GM12878 (cell line): ENCODE measurements around the gene KRTAP5-11. TPM values are rescaled to one million over a fixed set of nuclear protein-coding genes. Genes with fewer than 3 reads are reported as not detected.

Experiments used
- ATAC-seq: fragments of 200-7000 bp; cut with Tn5 transposase; 3 replicates; pipeline ENCODE4 v1.9.1; 2020; ENCODE audit warnings: mild to moderate bottlenecking, moderate library complexity
- Bru-seq: library from RNA; stranded (reverse); fragments of 400-500 nt; gene quantifications from one replicate; lab custom pipeline; 2021; lab: Mats Ljungman, UMichigan
- BruChase-seq, 2 experiments: library from RNA; stranded (reverse); fragments of 400-500 nt; gene quantifications; one replicate each; lab custom pipeline; 2021; lab: Mats Ljungman, UMichigan
- BruUV-seq: library from RNA; stranded (reverse); fragments of 400-500 nt; replicated peaks from 2 replicates; lab custom pipeline; 2021; lab: Mats Ljungman, UMichigan
- CTCF ChIA-PET: fragments of 300-600 bp; sonication (Branson Sonifier 250); formaldehyde crosslinking; extraction: SDS; loops from one replicate; lab custom pipeline; 2021; ENCODE audit warnings: inconsistent platforms; lab: Yijun Ruan, JAX
- POLR2A ChIA-PET: fragments of 350-600 bp; formaldehyde crosslinking; extraction: SDS; loops from one replicate; lab custom pipeline; 2021; ENCODE audit warnings: inconsistent platforms; lab: Charles Lee
- RAD21 ChIA-PET: fragments of 300-600 bp; sonication (Branson Sonifier 250); formaldehyde crosslinking; loops from one replicate; lab custom pipeline; 2023; ENCODE audit warnings: antibody characterized with exemption; ENCODE audit not compliant: unreplicated experiment; lab: Charles Lee
- SMC1A ChIA-PET: fragments of 300-600 bp; sonication (Branson Sonifier 250); formaldehyde crosslinking; loops from one replicate; lab custom pipeline; 2023; ENCODE audit not compliant: unreplicated experiment, uncharacterized antibody; lab: Charles Lee
- DNase-seq: peaks from one replicate; pipeline ENCODE4 v3.0.0-alpha.2; 2011; ENCODE audit warnings: low read depth, low spot score
- FAIRE-seq: peaks from 3 replicates; lab custom pipeline; 2011; peaks lifted over from hg19 to GRCh38; lab: Jason Lieb, UNC
- H2AFZ ChIP-seq: 2 replicates; pipeline ENCODE4 v1.6.0; 2011; ENCODE audit warnings: low read depth, low read length, control low read depth; ENCODE audit not compliant: control insufficient read depth
- H3K27ac ChIP-seq: 2 replicates; pipeline ENCODE4 v1.5.1; 2011; ENCODE audit warnings: control low read depth; ENCODE audit not compliant: control insufficient read depth, insufficient read depth
- H3K27me3 ChIP-seq, 2 experiments: replicated peaks in 1 of 2; 2 replicates each; pipeline versions ENCODE4 v1.6.0 to v1.6.1; 2011; ENCODE audit warnings: low read length in 1 of 2; ENCODE audit not compliant: control insufficient read depth in 2 of 2, insufficient read depth in 2 of 2
- H3K36me3 ChIP-seq, 2 experiments: 2 replicates each; pipeline ENCODE4 v1.5.1; 2011; ENCODE audit warnings: low read length in 1 of 2; ENCODE audit not compliant: control insufficient read depth in 2 of 2, insufficient read depth in 2 of 2
- H3K4me1 ChIP-seq: 2 replicates; pipeline ENCODE4 v1.6.1; 2011; ENCODE audit warnings: mild to moderate bottlenecking, low read length, moderate library complexity, mixed read lengths; ENCODE audit not compliant: control insufficient read depth, insufficient read depth
- H3K4me2 ChIP-seq: 2 replicates; pipeline ENCODE4 v1.6.0; 2011; ENCODE audit warnings: control low read depth; ENCODE audit not compliant: control insufficient read depth, insufficient read depth
- H3K4me3 ChIP-seq: fragments of 200-600 bp; sonication (generic); 2 replicates; pipeline ENCODE4 v1.5.1; 2016
- H3K79me2 ChIP-seq: 2 replicates; pipeline ENCODE4 v1.6.0; 2011; ENCODE audit warnings: low read length; ENCODE audit not compliant: control insufficient read depth, insufficient read depth
- H3K9ac ChIP-seq: 2 replicates; pipeline ENCODE4 v1.8.0; 2011; ENCODE audit warnings: low read length, control low read depth, mixed read lengths; ENCODE audit not compliant: control insufficient read depth, insufficient read depth
- H3K9me3 ChIP-seq: replicated peaks from 3 replicates; pipeline ENCODE4 v1.5.1; 2011; ENCODE audit warnings: mild to moderate bottlenecking, low read length; ENCODE audit not compliant: control insufficient read depth, insufficient read depth
- H4K20me1 ChIP-seq: 2 replicates; pipeline ENCODE4 v1.6.0; 2011; ENCODE audit not compliant: control insufficient read depth, insufficient read depth
- ATF7 ChIP-seq: fragments of 450-650 bp; IDR thresholded peaks from 2 replicates; pipeline ENCODE4 v1.6.1; 2016; ENCODE audit warnings: low read depth, mild to moderate bottlenecking
- CREB1 ChIP-seq: IDR thresholded peaks from 2 replicates; pipeline ENCODE4 v1.6.1; 2012; ENCODE audit warnings: low read depth, mild to moderate bottlenecking, inconsistent platforms
- EGR1 ChIP-seq, 2 experiments: IDR thresholded peaks; 1 replicate in 1 of 2; 2 replicates in 1 of 2; pipeline ENCODE4 v1.6.1; 2011 to 2012; ENCODE audit warnings: low read depth in 2 of 2, low read length in 2 of 2, borderline replicate concordance in 1 of 2, mild to moderate bottlenecking in 1 of 2, moderate library complexity in 1 of 2
- FOXM1 ChIP-seq: IDR thresholded peaks from 2 replicates; pipeline ENCODE4 v1.6.1; 2012; ENCODE audit warnings: low read depth, mild to moderate bottlenecking, inconsistent platforms, low read length, moderate library complexity
- NFXL1 ChIP-seq: fragments of 450-650 bp; IDR thresholded peaks from 2 replicates; pipeline ENCODE4 v1.6.1; 2017; ENCODE audit warnings: antibody characterized with exemption, mild to moderate bottlenecking, borderline replicate concordance
- NR2C2 ChIP-seq: IDR thresholded peaks from 2 replicates; pipeline ENCODE4 v1.6.1; 2011; ENCODE audit warnings: borderline replicate concordance, low read depth; ENCODE audit not compliant: control insufficient read depth, insufficient read length
- POLR2A ChIP-seq: IDR thresholded peaks from 2 replicates; pipeline ENCODE4 v1.6.1; 2011; ENCODE audit warnings: low read depth, mild to moderate bottlenecking, low read length
- POLR2AphosphoS5 ChIP-seq: IDR thresholded peaks from 2 replicates; pipeline ENCODE4 v1.6.1; 2011; ENCODE audit warnings: mild to moderate bottlenecking, low read length, inconsistent platforms
- ZNF207 ChIP-seq: fragments of 450-650 bp; IDR thresholded peaks from 2 replicates; pipeline ENCODE4 v1.6.1; 2014; ENCODE audit warnings: antibody characterized with exemption, mild to moderate bottlenecking, borderline replicate concordance
- ZNF217 ChIP-seq: fragments of 450-650 bp; IDR thresholded peaks from 2 replicates; pipeline ENCODE4 v1.6.1; 2017; ENCODE audit warnings: antibody characterized with exemption, mild to moderate bottlenecking
- WGBS: methylation state at CpG from one replicate; pipeline ENCODE4 v1.1.6; 2016; ENCODE audit warnings: low lambda C conversion rate; ENCODE audit not compliant: insufficient replicate concordance, insufficient coverage; ENCODE audit errors: missing lambda C conversion rate; 5-methylcytosine and 5-hydroxymethylcytosine counted together
- in situ Hi-C: fragments of 300-500 bp; cut with MboI; formaldehyde crosslinking; loops from 9 replicates; pipeline ENCODE4 v1.14.3; 2018; ENCODE audit warnings: mixed read lengths
- intact Hi-C: fragments of 100-400 bp; cut with micrococcal nuclease; formaldehyde crosslinking; loops from one replicate; pipeline ENCODE4 v1.14.2; 2022; ENCODE audit not compliant: unreplicated experiment
- long read RNA-seq, 2 experiments: library from polyadenylated mRNA; unstranded; transcript quantifications; one replicate each; pipeline ENCODE4 v2.0.0, GENCODE V29; 2019 to 2020
- polyA minus RNA-seq, 3 experiments: library from RNA; depleted of rRNA, polyadenylated mRNA; stranded (reverse); fragments of >200 nt; gene quantifications; 2 replicates each; pipeline ENCODE4 v1.2.3, GENCODE V29; 2011
- polyA plus RNA-seq, 11 experiments: library from polyadenylated mRNA; depleted of rRNA in 4 of 11; unstranded in 6 of 11; stranded (reverse) in 5 of 11; fragments of >200 nt; fragmentation: Nextera tagmentation in 4 of 11; fragmentation: Illumina TruSeq in 1 of 11; extraction: Ambion mirVana in 4 of 11; extraction: Trizol in 1 of 11; gene quantifications; 1 replicate in 1 of 11; 2 replicates in 10 of 11; pipeline versions ENCODE4 v1.2.1 to v1.2.3, GENCODE V29; 2011 to 2016; ENCODE audit warnings: inconsistent platforms in 2 of 11, missing spikeins in 2 of 11, low read depth in 1 of 11
- total RNA-seq, 4 experiments: library from RNA; depleted of rRNA in 3 of 4; stranded (reverse); fragments of >200 nt in 3 of 4; fragmentation: Illumina TruSeq in 1 of 4; extraction: Trizol in 1 of 4; gene quantifications; 2 replicates each; pipeline versions ENCODE4 v1.2.1 to v1.2.3, GENCODE V29; 2013 to 2021
- TF ChIP-seq, protein P1 (sequence below): fragments of 450-650 bp; IDR thresholded peaks from 2 replicates; pipeline ENCODE4 v1.6.1; 2018; ENCODE audit warnings: mild to moderate bottlenecking, low read depth, moderate library complexity; ENCODE audit not compliant: partially characterized antibody
- TF ChIP-seq, protein P2 (sequence below): fragments of 450-650 bp; IDR thresholded peaks from 2 replicates; pipeline ENCODE4 v1.6.1; 2016; ENCODE audit warnings: mild to moderate bottlenecking
- TF ChIP-seq, protein P3 (sequence below): IDR thresholded peaks from 2 replicates; pipeline ENCODE4 v1.6.1; 2012; ENCODE audit warnings: low read depth, low read length, improper control_type of control experiment
- TF ChIP-seq, protein P4 (sequence below): IDR thresholded peaks from 2 replicates; pipeline ENCODE4 v1.6.1; 2011; ENCODE audit warnings: low read depth, mild to moderate bottlenecking, low read length, moderate library complexity, borderline replicate concordance; ENCODE audit errors: extremely low read depth

The KRTAP5-11 gene, protein sequence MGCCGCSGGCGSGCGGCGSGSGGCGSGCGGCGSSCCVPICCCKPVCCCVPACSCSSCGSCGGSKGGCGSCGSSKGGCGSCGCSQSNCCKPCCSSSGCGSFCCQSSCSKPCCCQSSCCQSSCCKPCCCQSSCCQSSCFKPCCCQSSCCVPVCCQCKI
- total RNA-seq (2013; cell fraction: nucleolus; rRNA removed), result not detected in 2 replicates
- total RNA-seq (2014; rRNA removed) (not detected in 2 replicates), total RNA-seq (2014; rRNA removed; fragmentation: Illumina TruSeq; extraction: Trizol) (not detected in 2 replicates), total RNA-seq (2021) (not detected in 2 replicates), polyA plus RNA-seq (2011; rRNA removed) (not detected in 2 replicates), polyA plus RNA-seq (2014; fragmentation: Illumina TruSeq; extraction: Trizol) (not detected in 2 replicates), polyA plus RNA-seq (2014; fragmentation: Nextera tagmentation; extraction: Ambion mirVana) (not detected), polyA plus RNA-seq (2014; rRNA removed) (not detected in 2 replicates), polyA plus RNA-seq (2016; fragmentation: Nextera tagmentation; extraction: Ambion mirVana) (not detected), polyA minus RNA-seq (2011; rRNA and poly(A)+ RNA removed) (not detected in 2 replicates), Bru-seq, nascent RNA (not detected), BruChase-seq, experiment 1, labeled RNA remaining after a 6-hour chase (not detected), BruChase-seq, experiment 2, labeled RNA remaining after a 2-hour chase (not detected)
- not detected for polyA plus RNA-seq (2011; ENCODE audit: low read depth)
- polyA plus RNA-seq (2011; cell fraction: cytosol; rRNA removed), result not detected in 2 replicates
- polyA plus RNA-seq (2011; cell fraction: nucleus; rRNA removed), result not detected in 2 replicates
- polyA plus RNA-seq (2012), result not detected in 2 replicates
- not detected in 2 replicates for polyA minus RNA-seq (2011; cell fraction: cytosol; rRNA and poly(A)+ RNA removed)
- not detected in 2 replicates for polyA minus RNA-seq (2011; cell fraction: nucleus; rRNA and poly(A)+ RNA removed)
- long read RNA-seq, experiment 1, result 0 reads
- long read RNA-seq, experiment 2, result 0 reads

DNA sequence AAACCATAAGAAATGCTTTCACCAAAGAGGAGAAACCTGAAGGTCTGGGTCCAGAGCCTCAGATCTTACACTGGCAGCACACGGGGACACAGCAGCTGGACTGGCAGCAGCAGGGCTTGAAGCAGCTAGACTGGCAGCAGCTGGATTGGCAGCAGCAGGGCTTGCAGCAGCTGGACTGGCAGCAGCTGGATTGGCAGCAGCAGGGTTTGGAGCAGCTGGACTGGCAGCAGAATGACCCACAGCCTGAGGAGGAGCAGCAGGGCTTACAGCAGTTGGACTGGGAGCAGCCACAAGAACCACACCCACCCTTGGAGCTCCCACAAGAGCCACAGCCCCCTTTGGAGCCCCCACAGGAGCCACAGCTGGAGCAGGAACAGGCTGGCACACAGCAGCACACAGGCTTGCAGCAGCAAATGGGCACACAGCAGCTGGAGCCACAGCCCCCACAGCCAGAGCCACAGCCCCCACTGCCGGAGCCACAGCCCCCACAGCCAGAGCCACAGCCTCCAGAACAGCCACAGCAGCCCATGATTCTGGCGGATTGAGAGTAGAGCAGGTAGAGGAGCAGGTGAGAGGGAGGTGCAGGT is at the start of gene KRTAP5-11:
KRTAP5-11 (minus strand) TSS at position 567 of the 587 bp plus-strand sequence; CDS start at position 529, 38 bp downstream.
- CTCF ChIA-PET, result no interaction called here
- Histone ChIP-seq H3K9me3 (no peaks in the 10 kb centered on the region), H3K27me3 (no peaks in the 10 kb centered on the region), H3K27ac (no peak within 1 kb of the TSS), H3K4me1 (no peaks in the 10 kb centered on the region), H4K20me1 (no peaks in the 10 kb centered on the region)
- RAD21 ChIA-PET, result no interaction called here
- WGBS, result 24% methylated on average over 3 of the region's 3 CpGs
- TF ChIP-seq FOXM1 (no peak), POLR2AphosphoS5 (no peak), ATF7 (no peak), EGR1 (IDR thresholded peaks at IDR 0.05; ENCODE audit: borderline replicate concordance in 1 of 2, low read depth in 2 of 2, low read length in 2 of 2) (no peak), ZNF207 (no peak), CREB1 (no peak), POLR2A (no peak), NR2C2 (no peak), NFXL1 (no peak), ZNF217 (no peak)
- TF ChIP-seq, protein P1, sequence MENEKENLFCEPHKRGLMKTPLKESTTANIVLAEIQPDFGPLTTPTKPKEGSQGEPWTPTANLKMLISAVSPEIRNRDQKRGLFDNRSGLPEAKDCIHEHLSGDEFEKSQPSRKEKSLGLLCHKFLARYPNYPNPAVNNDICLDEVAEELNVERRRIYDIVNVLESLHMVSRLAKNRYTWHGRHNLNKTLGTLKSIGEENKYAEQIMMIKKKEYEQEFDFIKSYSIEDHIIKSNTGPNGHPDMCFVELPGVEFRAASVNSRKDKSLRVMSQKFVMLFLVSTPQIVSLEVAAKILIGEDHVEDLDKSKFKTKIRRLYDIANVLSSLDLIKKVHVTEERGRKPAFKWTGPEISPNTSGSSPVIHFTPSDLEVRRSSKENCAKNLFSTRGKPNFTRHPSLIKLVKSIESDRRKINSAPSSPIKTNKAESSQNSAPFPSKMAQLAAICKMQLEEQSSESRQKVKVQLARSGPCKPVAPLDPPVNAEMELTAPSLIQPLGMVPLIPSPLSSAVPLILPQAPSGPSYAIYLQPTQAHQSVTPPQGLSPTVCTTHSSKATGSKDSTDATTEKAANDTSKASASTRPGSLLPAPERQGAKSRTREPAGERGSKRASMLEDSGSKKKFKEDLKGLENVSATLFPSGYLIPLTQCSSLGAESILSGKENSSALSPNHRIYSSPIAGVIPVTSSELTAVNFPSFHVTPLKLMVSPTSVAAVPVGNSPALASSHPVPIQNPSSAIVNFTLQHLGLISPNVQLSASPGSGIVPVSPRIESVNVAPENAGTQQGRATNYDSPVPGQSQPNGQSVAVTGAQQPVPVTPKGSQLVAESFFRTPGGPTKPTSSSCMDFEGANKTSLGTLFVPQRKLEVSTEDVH, result no peak
- TF ChIP-seq, protein P2, sequence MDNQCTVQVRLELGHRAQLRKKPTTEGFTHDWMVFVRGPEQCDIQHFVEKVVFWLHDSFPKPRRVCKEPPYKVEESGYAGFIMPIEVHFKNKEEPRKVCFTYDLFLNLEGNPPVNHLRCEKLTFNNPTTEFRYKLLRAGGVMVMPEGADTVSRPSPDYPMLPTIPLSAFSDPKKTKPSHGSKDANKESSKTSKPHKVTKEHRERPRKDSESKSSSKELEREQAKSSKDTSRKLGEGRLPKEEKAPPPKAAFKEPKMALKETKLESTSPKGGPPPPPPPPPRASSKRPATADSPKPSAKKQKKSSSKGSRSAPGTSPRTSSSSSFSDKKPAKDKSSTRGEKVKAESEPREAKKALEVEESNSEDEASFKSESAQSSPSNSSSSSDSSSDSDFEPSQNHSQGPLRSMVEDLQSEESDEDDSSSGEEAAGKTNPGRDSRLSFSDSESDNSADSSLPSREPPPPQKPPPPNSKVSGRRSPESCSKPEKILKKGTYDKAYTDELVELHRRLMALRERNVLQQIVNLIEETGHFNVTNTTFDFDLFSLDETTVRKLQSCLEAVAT, result no peak
- TF ChIP-seq, protein P3, sequence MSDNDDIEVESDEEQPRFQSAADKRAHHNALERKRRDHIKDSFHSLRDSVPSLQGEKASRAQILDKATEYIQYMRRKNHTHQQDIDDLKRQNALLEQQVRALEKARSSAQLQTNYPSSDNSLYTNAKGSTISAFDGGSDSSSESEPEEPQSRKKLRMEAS, result no peak
- TF ChIP-seq, protein P4, sequence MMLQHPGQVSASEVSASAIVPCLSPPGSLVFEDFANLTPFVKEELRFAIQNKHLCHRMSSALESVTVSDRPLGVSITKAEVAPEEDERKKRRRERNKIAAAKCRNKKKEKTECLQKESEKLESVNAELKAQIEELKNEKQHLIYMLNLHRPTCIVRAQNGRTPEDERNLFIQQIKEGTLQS, result no peak
- TF ChIP-seq, all 136 proteins: peak for 0
- FAIRE-seq (no peak), ATAC-seq (no peak), DNase-seq (no peak)
- no peaks in the 10 kb centered on the region for H3K79me2 ChIP-seq
- no peak within 1 kb of the TSS for H3K4me3 ChIP-seq
- no peak within 1 kb of the TSS for H3K9ac ChIP-seq
- H2AFZ ChIP-seq, result no peak within 1 kb of the TSS
- no TSS peak for BruUV-seq
- SMC1A ChIA-PET, result no interaction called here
- in situ Hi-C loops (no loop called here), intact Hi-C loops (no loop called here)
- H3K4me2 ChIP-seq, result no peak within 1 kb of the TSS
- POLR2A ChIA-PET, result no interaction called here
- H3K36me3 ChIP-seq, result no peaks in the 10 kb centered on the region
